Nephron (organoid): ENCODE results near the gene MBNL3.
A peak's percentile ranks its signal among the peaks of the same experiment; 100 is the strongest.

ENCODE experiments used
- H3K27ac Mint-ChIP-seq, 3 experiments: 2 replicates each; pipeline ENCODE4 v1.8.0; 2020; ENCODE audit warnings: mixed read lengths in 3 of 3, mild to moderate bottlenecking in 2 of 3, moderate library complexity in 1 of 3
- H3K27me3 Mint-ChIP-seq: 2 replicates; pipeline ENCODE4 v1.8.0; 2021; ENCODE audit warnings: low read depth, mild to moderate bottlenecking, moderate library complexity, mixed read lengths
- H3K36me3 Mint-ChIP-seq: 2 replicates; pipeline ENCODE4 v1.8.0; 2020; ENCODE audit warnings: low read depth, mixed read lengths
- H3K4me1 Mint-ChIP-seq: 2 replicates; pipeline ENCODE4 v1.8.0; 2020; ENCODE audit warnings: mixed read lengths
- H3K4me3 Mint-ChIP-seq, 3 experiments: 2 replicates each; pipeline ENCODE4 v1.8.0; 2020; ENCODE audit warnings: mild to moderate bottlenecking in 3 of 3, mixed read lengths in 3 of 3, moderate library complexity in 2 of 3
- H3K9me3 Mint-ChIP-seq: 2 replicates; pipeline ENCODE4 v1.8.0; 2020; ENCODE audit warnings: mixed read lengths
- TF ChIP-seq, protein P1 (sequence below), 3 experiments: fragments of 200-600 bp; sonication (generic); IDR thresholded peaks; one replicate each; pipeline ENCODE4 v1.5.0; 2021; ENCODE audit warnings: antibody characterized with exemption in 3 of 3; ENCODE audit not compliant: unreplicated experiment in 3 of 3

Gene MBNL3, protein sequence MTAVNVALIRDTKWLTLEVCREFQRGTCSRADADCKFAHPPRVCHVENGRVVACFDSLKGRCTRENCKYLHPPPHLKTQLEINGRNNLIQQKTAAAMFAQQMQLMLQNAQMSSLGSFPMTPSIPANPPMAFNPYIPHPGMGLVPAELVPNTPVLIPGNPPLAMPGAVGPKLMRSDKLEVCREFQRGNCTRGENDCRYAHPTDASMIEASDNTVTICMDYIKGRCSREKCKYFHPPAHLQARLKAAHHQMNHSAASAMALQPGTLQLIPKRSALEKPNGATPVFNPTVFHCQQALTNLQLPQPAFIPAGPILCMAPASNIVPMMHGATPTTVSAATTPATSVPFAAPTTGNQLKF

GRCh38 chrX:132488819-132489577, at the start of gene MBNL3:
Gene MBNL3 (minus strand): TSS chrX:132489038. CDS start chrX:132439611, 49,427 bp downstream.
- peaks cover 26% of the 10 kb centered on the region for H3K4me1 Mint-ChIP-seq
- TF ChIP-seq, protein P1, sequence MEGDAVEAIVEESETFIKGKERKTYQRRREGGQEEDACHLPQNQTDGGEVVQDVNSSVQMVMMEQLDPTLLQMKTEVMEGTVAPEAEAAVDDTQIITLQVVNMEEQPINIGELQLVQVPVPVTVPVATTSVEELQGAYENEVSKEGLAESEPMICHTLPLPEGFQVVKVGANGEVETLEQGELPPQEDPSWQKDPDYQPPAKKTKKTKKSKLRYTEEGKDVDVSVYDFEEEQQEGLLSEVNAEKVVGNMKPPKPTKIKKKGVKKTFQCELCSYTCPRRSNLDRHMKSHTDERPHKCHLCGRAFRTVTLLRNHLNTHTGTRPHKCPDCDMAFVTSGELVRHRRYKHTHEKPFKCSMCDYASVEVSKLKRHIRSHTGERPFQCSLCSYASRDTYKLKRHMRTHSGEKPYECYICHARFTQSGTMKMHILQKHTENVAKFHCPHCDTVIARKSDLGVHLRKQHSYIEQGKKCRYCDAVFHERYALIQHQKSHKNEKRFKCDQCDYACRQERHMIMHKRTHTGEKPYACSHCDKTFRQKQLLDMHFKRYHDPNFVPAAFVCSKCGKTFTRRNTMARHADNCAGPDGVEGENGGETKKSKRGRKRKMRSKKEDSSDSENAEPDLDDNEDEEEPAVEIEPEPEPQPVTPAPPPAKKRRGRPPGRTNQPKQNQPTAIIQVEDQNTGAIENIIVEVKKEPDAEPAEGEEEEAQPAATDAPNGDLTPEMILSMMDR (IDR thresholded peaks at IDR 0.05; ENCODE audit: unreplicated experiment in 3 of 3), result no peak

GRCh38 chrX:132533409-132533808, 44.6 kb upstream of the MBNL3 start:
- peaks cover 7% of the 10 kb centered on the region for H3K9me3 Mint-ChIP-seq
- no peaks in the 10 kb centered on the region for H3K36me3 Mint-ChIP-seq
- TF ChIP-seq, protein P1 (IDR thresholded peaks at IDR 0.05; ENCODE audit: unreplicated experiment in 3 of 3), result no peak
- no peaks in the 10 kb centered on the region for H3K27me3 Mint-ChIP-seq
- no peak overlapping the region for H3K27ac Mint-ChIP-seq
- no peaks in the 10 kb centered on the region for H3K4me1 Mint-ChIP-seq
- no peak overlapping the region for H3K4me3 Mint-ChIP-seq

More at GRCh38 chrX:132488819-132489577, at the start of gene MBNL3:
- H3K27me3 Mint-ChIP-seq, result peaks cover 16% of the 10 kb centered on the region
- H3K9me3 Mint-ChIP-seq, result no peaks in the 10 kb centered on the region
- peak within 1 kb of the TSS; percentile 95 to 99 (median 98) for H3K4me3 Mint-ChIP-seq
- H3K27ac Mint-ChIP-seq, result peak within 1 kb of the TSS; percentile 97 to 99 (median 98)
- H3K36me3 Mint-ChIP-seq, result no peaks in the 10 kb centered on the region

GRCh38 chrX:132532913-132533312, 44.1 kb upstream of the MBNL3 start:
- no peaks in the 10 kb centered on the region for H3K4me1 Mint-ChIP-seq
- no peak overlapping the region for H3K27ac Mint-ChIP-seq
- no peak overlapping the region for H3K4me3 Mint-ChIP-seq
- H3K36me3 Mint-ChIP-seq, result no peaks in the 10 kb centered on the region
- H3K27me3 Mint-ChIP-seq, result peaks cover 2% of the 10 kb centered on the region
- H3K9me3 Mint-ChIP-seq, result peaks cover 7% of the 10 kb centered on the region
- TF ChIP-seq, protein P1 (IDR thresholded peaks at IDR 0.05; ENCODE audit: unreplicated experiment in 3 of 3), result no peak

- Mint-ChIP-seq H3K4me3 (no peak overlapping the region), H3K9me3 (peaks cover 7% of the 10 kb centered on the region), H3K27ac (no peak overlapping the region), H3K27me3 (peaks cover 4% of the 10 kb centered on the region), H3K4me1 (no peaks in the 10 kb centered on the region), H3K36me3 (no peaks in the 10 kb centered on the region)
- TF ChIP-seq, protein P1 (IDR thresholded peaks at IDR 0.05; ENCODE audit: unreplicated experiment in 3 of 3), result no peak
Observed at GRCh38 chrX:132532097-132532496, 43.3 kb upstream of the MBNL3 start.

GRCh38 chrX:132520792-132521191, 32.0 kb upstream of the MBNL3 start:
- no peaks in the 10 kb centered on the region for H3K36me3 Mint-ChIP-seq

More at GRCh38 chrX:132520792-132521191, 32.0 kb upstream of the MBNL3 start:
- TF ChIP-seq, protein P1 (IDR thresholded peaks at IDR 0.05; ENCODE audit: unreplicated experiment in 3 of 3), result no peak
- Mint-ChIP-seq H3K9me3 (no peaks in the 10 kb centered on the region), H3K27me3 (no peaks in the 10 kb centered on the region), H3K4me1 (no peaks in the 10 kb centered on the region), H3K27ac (no peak overlapping the region), H3K4me3 (no peak overlapping the region)
